Sigmoid colon (tissue), 4 donors: ENCODE data around the gene TMCC3.

ENCODE experiments used
- CTCF ChIP-seq, 4 experiments: fragments of 450-650 bp in 3 of 4; fragments of 200-600 bp in 1 of 4; IDR thresholded peaks; one replicate each; pipeline ENCODE4 v1.5.1; 2016 to 2019; ENCODE audit warnings: antibody characterized with exemption in 4 of 4, mild to moderate bottlenecking in 3 of 4, moderate library complexity in 2 of 4
- POLR2A ChIP-seq, 2 donors: fragments of 450-650 bp; IDR thresholded peaks; one replicate each; pipeline ENCODE4 v1.6.1; 2016; ENCODE audit warnings: antibody characterized with exemption in 2 of 2, mild to moderate bottlenecking in 2 of 2, moderate library complexity in 2 of 2
- POLR2AphosphoS5 ChIP-seq, 4 donors: sonication (generic); formaldehyde crosslinking; IDR thresholded peaks; one replicate each; pipeline ENCODE4 v1.6.1; 2017; ENCODE audit warnings: antibody characterized with exemption in 4 of 4

GRCh38 chr12:94595152-94595551 is 55.2 kb downstream of the TMCC3 start:
- TF ChIP-seq POLR2A (IDR thresholded peaks at IDR 0.05) = no peak
- no peak for TF ChIP-seq POLR2AphosphoS5 (IDR thresholded peaks at IDR 0.05)
- TF ChIP-seq CTCF (IDR thresholded peaks at IDR 0.05) = no peak
